Measurements from ENCODE around the gene PRELID2.
A peak's percentile ranks its signal among the peaks of the same experiment; 100 is the strongest.
"Not testable (repeated sequence)": the region's sequence is repeated elsewhere in the genome, so short reads cannot be mapped to it uniquely, and the experiment has no call there.

The PRELID2 gene

GRCh38 chr5:145834917-145835847 is at the start of gene PRELID2:
Gene PRELID2, minus strand, starts transcription at chr5:145835342. Its CDS starts 91 bp downstream, at chr5:145835251.
- peak; percentile 44 for DNase-seq (ENCODE audit: low read depth)

- no peak for DNase-seq (ENCODE audit: low read depth)
Observed at GRCh38 chr5:145874765-145875164, 39.6 kb upstream of the PRELID2 start.

- no peak for DNase-seq (ENCODE audit: low read depth)
Observed at GRCh38 chr5:145872914-145873313, 37.8 kb upstream of the PRELID2 start, which contains the start of gene GRXCR2. Gene GRXCR2, minus strand, starts transcription at chr5:145873014. Its CDS starts 46 bp downstream, at chr5:145872968.

GRCh38 chr5:145872486-145872885 is 37.3 kb upstream of the PRELID2 start:
- no peak for DNase-seq (ENCODE audit: low read depth)

GRCh38 chr5:145869753-145870152 is 34.6 kb upstream of the PRELID2 start:
- DNase-seq (ENCODE audit: low read depth): no peak

- no peak for DNase-seq (ENCODE audit: low read depth)
Observed at GRCh38 chr5:145867806-145868205, 32.7 kb upstream of the PRELID2 start.

GRCh38 chr5:145864432-145864831 is 29.3 kb upstream of the PRELID2 start:
- DNase-seq (ENCODE audit: low read depth): not testable (repeated sequence)

- no peak for DNase-seq (ENCODE audit: low read depth)
Observed at GRCh38 chr5:145863003-145863402, 27.9 kb upstream of the PRELID2 start.

GRCh38 chr5:145859897-145860296 is 24.8 kb upstream of the PRELID2 start:
- DNase-seq (ENCODE audit: low read depth): no peak

GRCh38 chr5:145859453-145859852 is 24.3 kb upstream of the PRELID2 start:
- no peak for DNase-seq (ENCODE audit: low read depth)

GRCh38 chr5:145858959-145859358 is 23.8 kb upstream of the PRELID2 start:
- DNase-seq (ENCODE audit: low read depth): no peak

- DNase-seq (ENCODE audit: low read depth): no peak
Observed at GRCh38 chr5:145856285-145856818, 21.2 kb upstream of the PRELID2 start.

GRCh38 chr5:145855763-145856267 is 20.7 kb upstream of the PRELID2 start:
- DNase-seq (ENCODE audit: low read depth): no peak

- DNase-seq (ENCODE audit: low read depth): no peak
Observed at GRCh38 chr5:145854651-145855258, 19.6 kb upstream of the PRELID2 start.

- no peak for DNase-seq (ENCODE audit: low read depth)
Observed at GRCh38 chr5:145853781-145854376, 18.7 kb upstream of the PRELID2 start.

GRCh38 chr5:145852990-145853389 is 17.8 kb upstream of the PRELID2 start:
- no peak for DNase-seq (ENCODE audit: low read depth)

GRCh38 chr5:145848854-145849253 is 13.7 kb upstream of the PRELID2 start:
- no peak for DNase-seq (ENCODE audit: low read depth)

GRCh38 chr5:145847499-145848497 is 12.7 kb upstream of the PRELID2 start:
- DNase-seq (ENCODE audit: low read depth): no peak

GRCh38 chr5:145846081-145846480 is 10.9 kb upstream of the PRELID2 start:
- DNase-seq (ENCODE audit: low read depth): no peak

GRCh38 chr5:145841299-145841698 is 6.2 kb upstream of the PRELID2 start:
- no peak for DNase-seq (ENCODE audit: low read depth)

Data from T-helper 22 cell (primary cell).